ENCODE results near the gene ALB. TPM values are rescaled to one million over a fixed set of nuclear protein-coding genes. Genes with fewer than 3 reads are reported as not detected.

Gene ALB
- total and polyA plus RNA-seq, 2 donors (not counting 1 experiment from before 2014, with no cell fraction given): 0.03 TPM; not detected in 1

DNA sequence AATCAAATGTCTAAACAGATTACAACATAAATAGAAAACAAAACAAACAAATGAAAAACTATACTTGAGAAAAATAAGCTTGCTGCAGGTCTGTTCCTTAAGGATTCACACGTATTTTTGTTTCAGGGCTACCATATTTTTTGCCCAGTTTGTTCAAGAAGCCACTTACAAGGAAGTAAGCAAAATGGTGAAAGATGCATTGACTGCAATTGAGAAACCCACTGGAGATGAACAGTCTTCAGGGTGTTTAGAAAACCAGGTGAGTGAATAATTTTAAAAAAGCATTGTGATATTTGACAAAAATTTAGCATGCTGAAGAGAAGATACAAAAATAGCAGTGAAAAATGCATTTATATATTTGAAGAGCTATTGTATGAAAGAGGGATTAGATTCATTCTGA is 34.0 kb downstream of the ALB start:
- H3K79me2 ChIP-seq (ENCODE audit: control insufficient read depth, insufficient read depth, low read length): no peaks in the 10 kb centered on the region
- H3K27me3 ChIP-seq (ENCODE audit: control insufficient read depth, insufficient read depth, low read length): peaks cover 2% of the 10 kb centered on the region
- H3K4me1 ChIP-seq (ENCODE audit: control insufficient read depth, extremely low read depth, insufficient read depth, low read length): no peaks in the 10 kb centered on the region
- H3K4me3 ChIP-seq (replicated peaks in 1 of 4; ENCODE audit: control extremely low read depth in 1 of 4, insufficient read depth in 1 of 4, low read depth in 3 of 4, low read length in 4 of 4): no peak overlapping the region
- H3K9me3 ChIP-seq (ENCODE audit: control insufficient read depth, insufficient read depth, low read depth, low read length): no peaks in the 10 kb centered on the region
- TF ChIP-seq EZH2 (IDR thresholded peaks at IDR 0.05; ENCODE audit: low read length, missing control alignments): no peak
- H3K4me2 ChIP-seq (ENCODE audit: extremely low read depth, insufficient read depth, low read length): no peak overlapping the region
- DNase-seq (ENCODE audit: low read depth in 2 of 2): no peak
- H3K27ac ChIP-seq (ENCODE audit: insufficient read depth, low read length): no peak overlapping the region
- no peak overlapping the region for H3K9ac ChIP-seq (ENCODE audit: insufficient read depth, low read length)
- no peak overlapping the region for H2AFZ ChIP-seq (ENCODE audit: low read length)
- H4K20me1 ChIP-seq (ENCODE audit: control insufficient read depth, extremely low read depth, insufficient read depth, low read length): no peaks in the 10 kb centered on the region
- no peaks in the 10 kb centered on the region for H3K36me3 ChIP-seq (ENCODE audit: control insufficient read depth, insufficient read depth, low read length)

DNA sequence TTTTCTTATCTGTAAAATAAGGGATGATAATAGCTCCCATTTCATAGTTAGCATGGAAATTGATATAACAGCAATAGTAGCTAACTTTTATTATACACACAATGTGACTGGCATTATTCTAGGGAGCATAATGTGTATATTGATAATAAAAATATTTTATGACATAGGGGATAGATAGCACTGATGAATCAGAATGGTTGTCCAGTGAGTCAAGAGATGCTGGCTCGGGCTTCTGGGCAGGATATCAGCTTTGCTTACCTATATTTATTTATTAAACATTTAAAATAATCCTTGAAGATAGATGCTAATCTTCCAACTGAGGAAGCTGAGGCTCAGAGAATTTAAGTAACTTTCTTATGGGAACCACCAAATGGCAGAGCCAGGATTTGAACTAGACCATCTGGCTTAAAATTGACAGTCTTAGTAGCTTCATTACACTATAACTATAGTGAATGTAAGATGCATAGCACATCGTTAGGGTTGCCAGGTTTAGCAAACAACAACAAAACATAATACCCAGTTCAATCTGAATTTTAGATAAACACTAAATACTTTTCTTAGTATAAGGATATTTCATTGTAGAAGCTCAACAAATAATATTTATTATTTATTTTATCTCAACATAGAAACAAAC is 34.6 kb downstream of the ALB start:
- TF ChIP-seq, protein P1, sequence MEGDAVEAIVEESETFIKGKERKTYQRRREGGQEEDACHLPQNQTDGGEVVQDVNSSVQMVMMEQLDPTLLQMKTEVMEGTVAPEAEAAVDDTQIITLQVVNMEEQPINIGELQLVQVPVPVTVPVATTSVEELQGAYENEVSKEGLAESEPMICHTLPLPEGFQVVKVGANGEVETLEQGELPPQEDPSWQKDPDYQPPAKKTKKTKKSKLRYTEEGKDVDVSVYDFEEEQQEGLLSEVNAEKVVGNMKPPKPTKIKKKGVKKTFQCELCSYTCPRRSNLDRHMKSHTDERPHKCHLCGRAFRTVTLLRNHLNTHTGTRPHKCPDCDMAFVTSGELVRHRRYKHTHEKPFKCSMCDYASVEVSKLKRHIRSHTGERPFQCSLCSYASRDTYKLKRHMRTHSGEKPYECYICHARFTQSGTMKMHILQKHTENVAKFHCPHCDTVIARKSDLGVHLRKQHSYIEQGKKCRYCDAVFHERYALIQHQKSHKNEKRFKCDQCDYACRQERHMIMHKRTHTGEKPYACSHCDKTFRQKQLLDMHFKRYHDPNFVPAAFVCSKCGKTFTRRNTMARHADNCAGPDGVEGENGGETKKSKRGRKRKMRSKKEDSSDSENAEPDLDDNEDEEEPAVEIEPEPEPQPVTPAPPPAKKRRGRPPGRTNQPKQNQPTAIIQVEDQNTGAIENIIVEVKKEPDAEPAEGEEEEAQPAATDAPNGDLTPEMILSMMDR (conservative IDR thresholded peaks at IDR 0.05 in 1 of 2, IDR thresholded peaks at IDR 0.05 in 1 of 2; ENCODE audit: low read depth in 1 of 2, low read length in 2 of 2): no peak
- no peak for TF ChIP-seq EZH2 (IDR thresholded peaks at IDR 0.05; ENCODE audit: low read length, missing control alignments)
- Histone ChIP-seq H3K36me3 (ENCODE audit: control insufficient read depth, insufficient read depth, low read length) (no peaks in the 10 kb centered on the region), H3K4me2 (ENCODE audit: extremely low read depth, insufficient read depth, low read length) (no peak overlapping the region), H3K27ac (ENCODE audit: insufficient read depth, low read length) (no peak overlapping the region), H3K9me3 (ENCODE audit: control insufficient read depth, insufficient read depth, low read depth, low read length) (no peaks in the 10 kb centered on the region), H3K4me1 (ENCODE audit: control insufficient read depth, extremely low read depth, insufficient read depth, low read length) (no peaks in the 10 kb centered on the region), H3K79me2 (ENCODE audit: control insufficient read depth, insufficient read depth, low read length) (no peaks in the 10 kb centered on the region), H2AFZ (ENCODE audit: low read length) (no peak overlapping the region), H4K20me1 (ENCODE audit: control insufficient read depth, extremely low read depth, insufficient read depth, low read length) (no peaks in the 10 kb centered on the region), H3K4me3 (replicated peaks in 1 of 4; ENCODE audit: control extremely low read depth in 1 of 4, insufficient read depth in 1 of 4, low read depth in 3 of 4, low read length in 4 of 4) (no peak overlapping the region), H3K27me3 (ENCODE audit: control insufficient read depth, insufficient read depth, low read length) (no peaks in the 10 kb centered on the region), H3K9ac (ENCODE audit: insufficient read depth, low read length) (no peak overlapping the region)
- DNase-seq (ENCODE audit: low read depth in 2 of 2): no peak

DNA sequence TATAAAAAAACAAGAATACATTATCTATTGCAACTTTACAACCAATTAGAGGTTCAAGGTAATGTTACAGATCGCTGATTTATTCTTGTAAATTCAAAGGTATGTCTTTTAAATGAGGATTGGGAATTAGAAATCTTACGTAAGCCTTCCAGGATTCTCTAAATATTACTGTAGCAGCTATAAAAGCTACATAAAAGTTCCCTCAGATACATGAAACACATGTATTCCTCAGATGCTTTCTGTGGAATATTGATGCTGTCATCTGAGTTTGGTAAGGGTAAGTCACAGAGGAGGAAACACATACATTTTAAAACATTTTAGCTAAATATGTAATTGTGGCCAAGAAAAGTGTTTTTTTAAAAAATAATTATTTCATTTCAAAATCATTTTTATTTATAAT is 35.4 kb downstream of the ALB start:
- Histone ChIP-seq H3K4me3 (replicated peaks in 1 of 4; ENCODE audit: control extremely low read depth in 1 of 4, insufficient read depth in 1 of 4, low read depth in 3 of 4, low read length in 4 of 4) (no peak overlapping the region), H2AFZ (ENCODE audit: low read length) (no peak overlapping the region)
- DNase-seq (ENCODE audit: low read depth in 2 of 2): no peak

More for the DNA sequence above, 35.4 kb downstream of the ALB start:
- Histone ChIP-seq H3K79me2 (ENCODE audit: control insufficient read depth, insufficient read depth, low read length) (no peaks in the 10 kb centered on the region), H3K9ac (ENCODE audit: insufficient read depth, low read length) (no peak overlapping the region), H3K27me3 (ENCODE audit: control insufficient read depth, insufficient read depth, low read length) (no peaks in the 10 kb centered on the region), H3K4me2 (ENCODE audit: extremely low read depth, insufficient read depth, low read length) (no peak overlapping the region), H3K27ac (ENCODE audit: insufficient read depth, low read length) (no peak overlapping the region), H3K4me1 (ENCODE audit: control insufficient read depth, extremely low read depth, insufficient read depth, low read length) (no peaks in the 10 kb centered on the region), H3K36me3 (ENCODE audit: control insufficient read depth, insufficient read depth, low read length) (no peaks in the 10 kb centered on the region), H3K9me3 (ENCODE audit: control insufficient read depth, insufficient read depth, low read depth, low read length) (no peaks in the 10 kb centered on the region), H4K20me1 (ENCODE audit: control insufficient read depth, extremely low read depth, insufficient read depth, low read length) (no peaks in the 10 kb centered on the region)
- TF ChIP-seq, protein P1 (conservative IDR thresholded peaks at IDR 0.05 in 1 of 2, IDR thresholded peaks at IDR 0.05 in 1 of 2; ENCODE audit: low read depth in 1 of 2, low read length in 2 of 2): no peak
- no peak for TF ChIP-seq EZH2 (IDR thresholded peaks at IDR 0.05; ENCODE audit: low read length, missing control alignments)
